Thyroid gland (tissue), 4 donors: ENCODE measurements around the gene RGS13.

Source experiments
- POLR2A ChIP-seq, 2 donors: fragments of 450-650 bp; IDR thresholded peaks; one replicate each; pipeline ENCODE4 v1.6.1; 2017; ENCODE audit warnings: antibody characterized with exemption in 2 of 2, mild to moderate bottlenecking in 2 of 2, moderate library complexity in 1 of 2
- TF ChIP-seq, protein P1 (sequence below), 6 experiments: fragments of 200-600 bp in 3 of 6; fragments of 450-650 bp in 3 of 6; sonication (generic) in 3 of 6; IDR thresholded peaks; one replicate each; pipeline ENCODE4 v1.5.1; 2016 to 2019; ENCODE audit warnings: antibody characterized with exemption in 6 of 6, mild to moderate bottlenecking in 2 of 6, inconsistent platforms in 1 of 6, moderate library complexity in 1 of 6

DNA sequence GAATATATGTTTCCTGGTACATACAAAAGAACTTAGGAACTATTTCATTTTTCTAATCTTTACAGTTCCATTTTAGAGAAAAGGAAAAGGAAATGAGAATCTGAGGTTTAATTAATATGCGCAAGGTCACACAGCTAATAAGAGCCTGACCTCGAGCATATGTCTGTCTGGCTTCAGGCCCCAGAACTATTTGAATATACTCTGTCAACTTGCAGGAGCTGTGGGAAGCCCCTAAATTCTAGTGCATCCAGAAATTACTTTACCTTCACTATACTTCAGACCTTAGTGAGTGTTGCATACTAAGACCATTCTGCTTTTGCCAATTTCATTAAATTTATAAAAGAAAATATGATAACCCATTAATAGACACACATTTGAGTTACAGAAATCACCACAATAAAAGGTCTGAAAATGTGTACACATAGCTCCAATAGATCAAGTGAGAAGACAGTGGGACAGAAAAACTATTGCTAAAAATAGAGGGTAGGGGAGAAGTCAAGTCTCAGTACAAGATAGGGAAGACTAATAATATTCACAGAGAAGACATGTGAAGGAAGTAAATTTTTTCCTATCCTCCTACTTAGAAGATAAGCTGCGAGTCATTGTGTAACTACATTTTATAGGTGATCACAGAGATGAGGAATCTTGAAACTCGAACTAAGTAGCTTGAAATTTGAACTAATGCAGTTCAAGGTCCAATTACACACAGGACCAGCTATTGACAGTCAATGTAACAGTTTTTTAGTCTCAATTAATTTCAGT lies 3.8 kb downstream of the RGS13 start:
- no peak for TF ChIP-seq POLR2A (IDR thresholded peaks at IDR 0.05)
- TF ChIP-seq, protein P1, sequence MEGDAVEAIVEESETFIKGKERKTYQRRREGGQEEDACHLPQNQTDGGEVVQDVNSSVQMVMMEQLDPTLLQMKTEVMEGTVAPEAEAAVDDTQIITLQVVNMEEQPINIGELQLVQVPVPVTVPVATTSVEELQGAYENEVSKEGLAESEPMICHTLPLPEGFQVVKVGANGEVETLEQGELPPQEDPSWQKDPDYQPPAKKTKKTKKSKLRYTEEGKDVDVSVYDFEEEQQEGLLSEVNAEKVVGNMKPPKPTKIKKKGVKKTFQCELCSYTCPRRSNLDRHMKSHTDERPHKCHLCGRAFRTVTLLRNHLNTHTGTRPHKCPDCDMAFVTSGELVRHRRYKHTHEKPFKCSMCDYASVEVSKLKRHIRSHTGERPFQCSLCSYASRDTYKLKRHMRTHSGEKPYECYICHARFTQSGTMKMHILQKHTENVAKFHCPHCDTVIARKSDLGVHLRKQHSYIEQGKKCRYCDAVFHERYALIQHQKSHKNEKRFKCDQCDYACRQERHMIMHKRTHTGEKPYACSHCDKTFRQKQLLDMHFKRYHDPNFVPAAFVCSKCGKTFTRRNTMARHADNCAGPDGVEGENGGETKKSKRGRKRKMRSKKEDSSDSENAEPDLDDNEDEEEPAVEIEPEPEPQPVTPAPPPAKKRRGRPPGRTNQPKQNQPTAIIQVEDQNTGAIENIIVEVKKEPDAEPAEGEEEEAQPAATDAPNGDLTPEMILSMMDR (IDR thresholded peaks at IDR 0.05): no peak
